NAMALWA (cell line): ENCODE results near the gene ST6GALNAC3.
"Not testable (repeated sequence)": the region's sequence is repeated elsewhere in the genome, so short reads cannot be mapped to it uniquely, and the experiment has no call there.

ENCODE experiments used
- DNase-seq: peaks from one replicate; pipeline ENCODE4 v3.0.0-alpha.2; 2015; ENCODE audit warnings: low spot score

ST6GALNAC3 gene

GRCh38 chr1:76109404-76109803 lies 34.9 kb downstream of the ST6GALNAC3 start:
- no peak for DNase-seq

DNA sequence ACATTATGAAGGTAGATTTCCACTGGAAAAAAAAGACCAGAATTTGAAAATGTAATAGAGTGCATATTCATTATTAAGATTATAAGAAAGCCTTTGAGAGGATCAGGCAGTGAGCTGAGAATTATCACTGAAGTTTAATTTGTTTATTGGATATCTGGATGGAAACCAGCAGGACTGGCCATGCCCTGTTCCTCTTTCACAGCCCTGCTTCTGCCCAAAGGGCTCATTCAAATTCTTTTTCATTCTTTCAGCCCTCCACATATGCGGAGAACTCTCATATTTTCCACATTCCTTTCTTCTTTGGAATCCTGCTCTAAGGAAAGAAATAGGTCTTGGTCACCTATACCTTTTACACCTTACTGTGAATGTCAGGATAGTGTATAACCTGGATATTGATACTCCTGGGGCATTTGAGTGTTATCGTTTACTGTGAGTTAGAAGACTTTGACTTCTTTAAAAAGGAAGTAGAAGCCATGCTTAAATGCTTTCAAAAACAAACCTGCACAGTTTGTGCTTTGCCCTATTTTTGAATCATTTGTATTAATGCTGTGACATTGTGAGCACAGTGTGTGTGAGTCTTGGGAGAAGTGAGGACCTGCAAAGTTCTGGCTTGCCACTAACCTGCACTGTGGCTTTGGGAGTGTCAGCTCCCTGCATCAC lies 35.5 kb downstream of the ST6GALNAC3 start:
- DNase-seq = no peak

DNA sequence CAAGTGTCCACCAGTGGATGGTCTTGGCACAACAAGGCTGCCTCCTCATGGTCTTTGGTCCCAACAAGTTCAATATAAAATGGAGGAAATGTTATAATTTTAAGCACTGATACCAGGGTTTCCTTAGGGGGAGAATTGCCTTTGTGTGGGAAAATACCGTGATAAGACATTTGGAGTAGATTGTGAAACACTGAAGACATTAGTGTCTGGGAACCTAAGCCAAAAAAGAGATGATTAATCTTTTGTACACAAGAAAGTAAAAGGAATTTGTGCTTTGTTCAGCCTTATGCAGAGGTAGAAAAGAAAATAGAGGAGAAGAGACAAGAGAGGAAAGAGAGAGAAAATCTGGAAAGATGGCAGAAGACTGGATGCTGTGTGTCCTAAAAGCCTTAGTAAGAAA lies 36.1 kb downstream of the ST6GALNAC3 start:
- no peak for DNase-seq

GRCh38 chr1:76112321-76112720 lies 37.8 kb downstream of the ST6GALNAC3 start:
- not testable (repeated sequence) for DNase-seq

GRCh38 chr1:76113446-76113845 lies 38.9 kb downstream of the ST6GALNAC3 start:
- no peak for DNase-seq

DNA sequence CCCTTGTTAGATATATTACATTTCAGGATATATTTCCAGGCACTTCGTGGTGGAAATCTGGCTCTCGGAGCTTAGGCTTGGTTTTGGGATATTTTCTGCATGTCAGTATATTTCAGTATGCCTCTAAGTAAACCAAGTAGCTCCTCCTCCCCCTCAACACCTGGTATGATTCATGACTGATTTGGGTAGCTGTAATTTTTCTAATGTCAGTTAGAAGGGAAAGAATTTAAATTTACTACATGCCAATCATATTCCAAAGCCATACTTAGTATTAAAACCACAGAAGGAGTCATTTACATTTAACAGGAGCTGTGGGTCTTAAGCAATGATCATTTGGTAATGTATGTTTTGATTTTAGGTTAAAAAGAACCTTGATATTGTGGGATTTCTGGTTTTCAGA lies 40.6 kb downstream of the ST6GALNAC3 start:
- DNase-seq = no peak

GRCh38 chr1:76121850-76122249 lies 47.3 kb downstream of the ST6GALNAC3 start:
- no peak for DNase-seq

DNA sequence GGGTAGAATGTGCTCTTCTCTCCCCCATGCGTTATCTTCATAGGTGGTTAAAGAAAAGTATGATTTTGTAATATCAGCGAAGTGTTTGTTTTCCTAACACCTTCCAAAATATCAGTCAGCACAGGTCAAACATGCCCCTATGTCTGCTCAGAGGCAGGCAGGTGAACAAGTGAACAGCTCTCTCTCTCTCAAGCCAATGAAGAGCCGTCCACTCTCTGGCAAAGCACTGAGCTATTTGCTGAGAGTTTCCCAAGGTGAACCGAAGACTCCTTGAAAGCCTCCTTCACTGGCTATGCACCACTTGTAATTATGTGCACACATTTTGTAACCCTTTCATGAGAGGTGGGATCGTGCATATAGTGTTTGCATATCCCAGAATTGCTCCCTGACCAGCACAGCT lies 47.7 kb downstream of the ST6GALNAC3 start:
- no peak for DNase-seq

GRCh38 chr1:76123411-76124064 lies 49.0 kb downstream of the ST6GALNAC3 start:
- not testable (repeated sequence) for DNase-seq

- DNase-seq = no peak
Observed at GRCh38 chr1:76124196-76124595, 49.6 kb downstream of the ST6GALNAC3 start.

GRCh38 chr1:76125473-76126219 lies 51.1 kb downstream of the ST6GALNAC3 start:
- DNase-seq = no peak

DNA sequence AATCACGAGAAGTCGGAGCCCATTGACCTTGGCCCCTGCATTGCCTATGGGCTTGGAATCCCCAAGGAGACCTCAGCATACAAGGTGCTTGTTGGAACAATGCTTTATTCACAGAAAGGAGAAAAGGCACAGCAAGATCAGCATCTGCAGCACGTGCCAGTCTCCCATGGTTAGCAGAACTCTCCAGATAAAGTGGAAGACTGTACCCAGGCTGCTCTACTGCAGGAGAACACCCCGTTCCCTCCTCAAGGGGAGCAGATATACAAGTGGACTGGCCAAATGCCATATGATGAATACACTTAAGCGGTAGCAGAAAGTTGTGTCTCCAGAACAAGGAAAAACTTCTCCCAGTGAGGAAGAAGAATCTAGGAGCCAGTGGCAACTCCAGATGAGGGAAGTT lies 53.5 kb downstream of the ST6GALNAC3 start:
- no peak for DNase-seq

DNA sequence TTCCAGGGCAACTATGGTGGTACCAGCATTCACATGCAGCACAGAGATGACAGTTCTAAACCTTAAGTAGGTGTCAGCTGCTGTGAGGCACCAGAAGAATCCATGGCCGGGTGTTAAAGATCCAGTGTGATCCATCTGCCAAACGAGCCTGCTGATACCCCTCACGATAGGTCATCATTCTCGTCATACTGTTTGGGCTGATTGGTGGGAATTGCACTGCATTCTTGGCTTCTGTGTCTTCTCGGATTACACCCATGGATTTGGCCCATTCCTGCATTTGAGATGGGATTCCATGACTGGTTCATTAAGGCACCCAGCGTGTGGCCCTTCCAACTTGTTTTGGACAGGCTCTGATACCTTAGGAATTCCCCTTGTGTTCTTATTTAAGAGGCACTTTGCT lies 55.2 kb downstream of the ST6GALNAC3 start:
- no peak for DNase-seq

DNA sequence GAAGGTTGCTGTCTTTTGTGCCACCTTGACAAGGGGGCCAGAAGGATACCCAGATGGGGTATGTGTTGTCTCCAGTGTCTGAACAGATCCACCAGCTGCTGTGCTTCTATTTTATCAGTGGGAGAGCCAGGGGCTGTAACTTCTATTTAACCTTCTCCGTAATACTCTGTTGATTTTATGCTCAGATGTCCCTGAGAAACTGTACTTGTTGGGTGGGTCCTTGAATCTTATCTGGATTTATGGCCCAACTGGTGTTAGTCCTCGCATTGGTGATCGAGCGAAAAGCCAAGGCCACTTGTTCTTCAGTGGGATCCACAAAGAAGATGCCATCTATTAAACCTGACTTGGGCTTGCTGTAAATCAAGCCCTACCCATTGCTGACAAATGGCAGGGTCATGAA lies 56.4 kb downstream of the ST6GALNAC3 start:
- DNase-seq = no peak

DNA sequence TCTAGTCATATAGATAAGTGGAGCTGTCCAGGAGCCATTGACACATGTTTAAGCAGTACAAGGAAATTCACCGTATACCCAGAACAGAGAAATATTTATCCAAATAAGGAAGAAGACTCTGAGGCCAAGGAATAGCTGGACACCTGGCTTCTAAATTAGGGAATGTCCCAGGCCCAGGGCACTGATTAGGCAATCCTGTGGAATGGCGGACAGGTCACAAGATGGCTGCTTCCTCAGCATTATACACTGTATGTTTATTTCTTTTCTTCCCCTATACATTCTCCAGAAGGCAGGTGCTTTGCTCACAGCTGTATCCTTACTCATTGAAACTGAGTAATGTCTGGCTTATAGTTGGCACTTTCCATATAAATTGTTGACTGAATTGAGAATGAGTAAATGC lies 59.4 kb downstream of the ST6GALNAC3 start:
- DNase-seq = no peak

DNA sequence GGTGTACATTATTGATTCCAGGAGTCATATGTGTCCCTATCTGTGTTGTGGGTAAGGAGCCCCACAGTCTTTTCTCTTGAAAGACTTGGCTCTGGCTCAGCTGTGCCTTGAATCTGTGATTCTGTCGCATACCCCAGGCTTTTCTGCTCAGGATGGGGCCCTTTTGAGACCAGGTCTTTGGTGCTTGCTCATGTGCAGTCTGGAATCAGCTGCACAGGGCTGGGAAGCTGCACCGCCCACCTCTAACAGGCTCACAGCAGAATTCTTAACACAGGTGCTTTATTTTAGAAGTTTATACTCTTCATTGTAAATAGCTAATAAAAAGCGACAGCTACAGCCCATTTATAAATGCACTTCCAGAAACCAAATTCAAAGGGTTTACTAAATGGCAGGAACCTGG lies 61.3 kb downstream of the ST6GALNAC3 start:
- no peak for DNase-seq

- no peak for DNase-seq
Observed at GRCh38 chr1:76136894-76137293, 62.3 kb downstream of the ST6GALNAC3 start.

DNA sequence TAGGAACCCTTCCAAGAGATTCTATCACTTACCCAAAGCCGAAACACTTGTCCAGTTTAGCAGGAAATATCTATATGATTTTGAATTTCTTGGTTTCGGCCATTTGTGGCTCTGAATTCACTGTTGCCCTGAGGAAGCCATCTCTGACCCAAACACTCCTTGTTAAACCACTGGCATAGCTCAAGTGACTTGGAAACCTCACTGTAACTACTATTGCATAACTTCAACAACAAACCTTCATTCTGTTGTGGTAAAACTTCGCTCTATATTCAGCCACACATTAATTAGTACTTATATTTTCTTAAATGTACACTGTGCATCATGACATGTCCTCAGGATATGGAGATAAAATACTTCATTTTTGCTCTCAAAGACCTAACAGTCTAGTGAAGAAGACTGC lies 63.2 kb downstream of the ST6GALNAC3 start:
- DNase-seq = no peak

- no peak for DNase-seq
Observed at GRCh38 chr1:76138217-76138616, 63.7 kb downstream of the ST6GALNAC3 start.

DNA sequence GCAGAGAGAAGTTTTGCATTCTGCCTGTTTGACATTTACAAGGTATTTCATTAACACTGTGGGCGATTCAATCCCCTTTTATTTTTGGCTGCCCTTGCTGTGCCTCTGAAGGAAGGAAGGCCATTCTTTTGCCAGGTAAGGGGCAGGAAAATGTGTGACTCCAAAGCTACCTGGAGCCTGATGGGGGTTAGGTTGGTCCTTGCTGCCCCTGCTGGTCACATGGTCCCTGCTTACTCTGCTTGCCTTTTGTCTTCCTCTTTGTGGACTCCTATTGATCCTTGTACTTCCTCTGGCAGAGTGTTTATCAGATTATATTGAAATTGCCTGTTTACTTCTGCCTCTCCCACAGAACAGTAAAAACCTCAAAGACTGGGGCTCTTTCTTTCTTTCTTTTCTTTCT lies 65.7 kb downstream of the ST6GALNAC3 start:
- no peak for DNase-seq

GRCh38 chr1:76141929-76142328 lies 67.4 kb downstream of the ST6GALNAC3 start:
- no peak for DNase-seq

- no peak for DNase-seq
Observed at GRCh38 chr1:76142771-76143540, 68.4 kb downstream of the ST6GALNAC3 start.

DNA sequence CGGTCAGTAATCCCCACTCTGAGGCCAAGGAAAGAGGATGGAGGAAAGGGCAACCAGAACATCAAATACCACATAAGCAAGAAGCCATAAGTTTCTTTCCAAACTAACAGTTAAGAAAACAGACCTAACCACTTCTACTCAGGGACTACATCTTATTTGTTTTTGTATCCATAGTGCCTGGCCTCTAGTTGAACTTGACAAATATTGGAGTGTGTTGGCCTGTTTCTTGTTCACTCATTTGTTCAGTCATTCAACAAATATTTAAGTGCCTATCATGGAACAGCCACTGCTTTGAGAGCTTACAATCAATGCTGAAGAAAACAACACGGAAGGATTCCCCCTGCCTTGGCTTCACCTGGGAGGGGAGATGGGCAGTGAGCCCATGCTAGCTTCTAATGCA lies 69.7 kb downstream of the ST6GALNAC3 start:
- DNase-seq = no peak
